SK-N-MC (cell line): Measurements from ENCODE around the gene COL15A1.

Experiments
- EZH2 ChIP-seq: fragments of 200-600 bp; sonication (generic); IDR thresholded peaks from one replicate; pipeline ENCODE4 v1.6.1; 2017; ENCODE audit warnings: antibody characterized with exemption
- POLR2AphosphoS5 ChIP-seq: IDR thresholded peaks from 2 replicates; pipeline ENCODE4 v1.6.1; 2012; ENCODE audit warnings: mild to moderate bottlenecking, low read depth, low read length, borderline replicate concordance

DNA sequence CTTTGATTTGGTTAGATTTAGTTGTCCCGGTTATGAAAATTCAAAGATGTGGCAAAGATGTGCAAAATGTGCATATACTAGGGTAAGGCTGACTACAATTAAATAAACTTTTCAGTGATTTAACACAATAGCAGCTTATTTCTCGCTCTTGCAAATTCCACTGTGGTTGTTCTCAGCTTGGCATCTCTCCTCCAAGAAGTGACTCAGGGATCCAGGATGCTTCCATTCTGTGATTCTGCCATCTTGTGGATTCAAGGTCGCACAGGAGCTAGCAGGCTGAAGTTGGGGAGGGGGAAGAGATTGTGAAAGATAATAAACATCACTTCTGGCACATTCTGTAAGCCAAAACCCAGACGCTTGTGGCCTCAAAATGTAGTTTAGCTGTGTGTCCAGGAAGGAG lies 101.1 kb downstream of the COL15A1 start:
- TF ChIP-seq EZH2 (no peak), POLR2AphosphoS5 (no peak)
